ENCODE results near the gene LYSMD2.

Gene LYSMD2

GRCh38 chr15:51751697-51752683 lies 14.5 kb upstream of the LYSMD2 start:
- peak; percentile 51 for DNase-seq (ENCODE audit: low read depth, low spot score)

- DNase-seq (ENCODE audit: low read depth, low spot score): peak; percentile 40
These were observed 13.6 kb upstream of the LYSMD2 start, which contains the start of gene TMOD2 for GRCh38 chr15:51750792-51751696. TMOD2 (plus strand) TSS chr15:51751597; CDS start chr15:51766442, 14,845 bp downstream.

- no peak for DNase-seq (ENCODE audit: low read depth, low spot score)
These were observed 12.7 kb upstream of the LYSMD2 start for GRCh38 chr15:51750186-51750585.

GRCh38 chr15:51749307-51749706 lies 11.9 kb upstream of the LYSMD2 start:
- no peak for DNase-seq (ENCODE audit: low read depth, low spot score)

GRCh38 chr15:51739061-51739712 lies 1.7 kb upstream of the LYSMD2 start:
- no peak for DNase-seq (ENCODE audit: low read depth, low spot score)

GRCh38 chr15:51738553-51738952 lies 1.1 kb upstream of the LYSMD2 start:
- DNase-seq (ENCODE audit: low read depth, low spot score): no peak

GRCh38 chr15:51736751-51737521 lies 519 bp downstream of the LYSMD2 start:
- DNase-seq (ENCODE audit: low read depth, low spot score): peak; percentile 21

GRCh38 chr15:51736069-51736468 lies 1.4 kb downstream of the LYSMD2 start:
- DNase-seq (ENCODE audit: low read depth, low spot score): no peak

GRCh38 chr15:51735228-51736010 lies 2.0 kb downstream of the LYSMD2 start:
- DNase-seq (ENCODE audit: low read depth, low spot score): no peak

GRCh38 chr15:51732646-51733045 lies 4.8 kb downstream of the LYSMD2 start:
- no peak for DNase-seq (ENCODE audit: low read depth, low spot score)

GRCh38 chr15:51731549-51732267 lies 5.7 kb downstream of the LYSMD2 start:
- no peak for DNase-seq (ENCODE audit: low read depth, low spot score)

- DNase-seq (ENCODE audit: low read depth, low spot score): peak; percentile 40
These were observed 10.1 kb downstream of the LYSMD2 start for GRCh38 chr15:51727141-51727897.

- peak; percentile 94 for DNase-seq (ENCODE audit: low read depth, low spot score)
These were observed 11.0 kb downstream of the LYSMD2 start for GRCh38 chr15:51726302-51727073.

GRCh38 chr15:51724673-51725072 lies 12.8 kb downstream of the LYSMD2 start:
- DNase-seq (ENCODE audit: low read depth, low spot score): peak; percentile 60

GRCh38 chr15:51724199-51724598 lies 13.3 kb downstream of the LYSMD2 start:
- DNase-seq (ENCODE audit: low read depth, low spot score): no peak

- no peak for DNase-seq (ENCODE audit: low read depth, low spot score)
These were observed 16.1 kb downstream of the LYSMD2 start for GRCh38 chr15:51721199-51721960.
